GM12865 (cell line): ENCODE data around the gene CDYL.

Experiments used
- DNase-seq: peaks from one replicate; pipeline ENCODE4 v3.0.0; 2010; ENCODE audit warnings: low read depth
- H3K4me3 ChIP-seq: 2 replicates; pipeline ENCODE4 v1.5.1; 2011; ENCODE audit warnings: mild to moderate bottlenecking, low read depth, low read length, control low read depth
- CTCF ChIP-seq: IDR thresholded peaks from 2 replicates; pipeline ENCODE4 v1.5.1; 2011; ENCODE audit warnings: low read length, control low read depth, low read depth, inconsistent platforms; ENCODE audit not compliant: insufficient read depth; ENCODE audit errors: missing control alignments

Gene CDYL

GRCh38 chr6:4972438-4972837, 196.2 kb downstream of the CDYL start:
- TF ChIP-seq CTCF, result no peak
- H3K4me3 ChIP-seq, result no peak overlapping the region
- no peak for DNase-seq

- no peak overlapping the region for H3K4me3 ChIP-seq
- TF ChIP-seq CTCF, result no peak
- DNase-seq, result no peak
Observed at GRCh38 chr6:4973415-4973814, 197.2 kb downstream of the CDYL start.

GRCh38 chr6:4973982-4974745, 198.0 kb downstream of the CDYL start:
- H3K4me3 ChIP-seq, result no peak overlapping the region
- DNase-seq, result no peak
- no peak for TF ChIP-seq CTCF

GRCh38 chr6:4974962-4975361, 198.8 kb downstream of the CDYL start:
- no peak for TF ChIP-seq CTCF

GRCh38 chr6:4975506-4975905, 199.3 kb downstream of the CDYL start:
- no peak overlapping the region for H3K4me3 ChIP-seq

More at GRCh38 chr6:4974962-4975361, 198.8 kb downstream of the CDYL start:
- no peak for DNase-seq
- H3K4me3 ChIP-seq, result no peak overlapping the region

GRCh38 chr6:4977468-4977867, 201.3 kb downstream of the CDYL start:
- no peak overlapping the region for H3K4me3 ChIP-seq
- TF ChIP-seq CTCF, result no peak
- no peak for DNase-seq

More at GRCh38 chr6:4975506-4975905, 199.3 kb downstream of the CDYL start:
- no peak for DNase-seq
- TF ChIP-seq CTCF, result no peak

GRCh38 chr6:4979426-4979825, 203.2 kb downstream of the CDYL start:
- no peak for TF ChIP-seq CTCF
- H3K4me3 ChIP-seq, result no peak overlapping the region
- no peak for DNase-seq
